Measurements from ENCODE around the gene XPC. TPM values are rescaled to one million over a fixed set of nuclear protein-coding genes. Genes with fewer than 3 reads are reported as not detected.

The XPC gene
- total RNA-seq, 2 donors from 2014 or later, result 41.1 to 53.2 TPM

DNA sequence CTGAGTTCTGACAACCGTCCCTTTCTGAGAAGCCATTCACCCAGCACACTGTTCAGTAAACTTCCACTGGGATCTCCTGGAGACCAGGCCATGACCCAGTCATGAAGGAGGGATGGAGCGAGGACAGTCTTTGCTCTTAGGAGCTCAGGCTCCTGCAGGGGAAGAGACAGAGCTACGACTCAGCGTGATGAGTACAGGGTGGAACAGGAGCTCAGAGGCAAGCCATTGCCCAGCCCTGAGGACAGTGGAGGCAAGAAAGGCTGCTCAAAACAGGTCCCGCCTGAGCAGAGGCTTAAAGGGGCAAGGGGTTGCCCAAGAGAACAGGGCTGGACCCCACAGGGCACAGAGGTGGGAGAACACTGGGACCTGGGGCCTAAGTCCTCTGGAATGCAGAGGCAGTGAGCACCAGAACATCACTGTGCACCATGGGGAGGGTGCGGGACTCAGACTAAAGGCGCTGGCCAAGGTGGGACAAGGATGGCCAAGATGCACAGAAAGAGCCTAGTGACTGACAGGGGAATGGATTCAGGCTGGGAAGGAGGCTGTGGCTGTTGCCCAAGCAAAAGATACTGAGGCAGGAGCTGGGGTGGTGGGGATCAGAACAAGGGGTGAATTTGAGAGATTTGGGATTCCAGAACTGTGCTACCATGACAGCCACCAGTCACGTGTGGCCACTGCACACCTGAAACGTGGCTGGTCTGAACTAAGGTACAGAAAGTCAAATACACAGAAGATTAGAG lies 27.7 kb downstream of the XPC start:
- Histone ChIP-seq H3K36me3 (peaks cover 0 to 6% of the 10 kb centered on the region in 2 donors), H3K9me3 (no peaks in the 10 kb centered on the region), H3K4me3 (no peak overlapping the region), H3K27ac (no peak overlapping the region), H3K27me3 (replicated peaks; ENCODE audit: insufficient read depth) (no peaks in the 10 kb centered on the region), H3K4me1 (replicated peaks) (no peaks in the 10 kb centered on the region)
- DNase-seq (ENCODE audit: low spot score), result no peak
- intact Hi-C loops (cut with DNase I), result no loop called here
- no peak for TF ChIP-seq POLR2A (IDR thresholded peaks at IDR 0.05)
- no peak for TF ChIP-seq POLR2AphosphoS5 (IDR thresholded peaks at IDR 0.05)
- TF ChIP-seq, protein P1, sequence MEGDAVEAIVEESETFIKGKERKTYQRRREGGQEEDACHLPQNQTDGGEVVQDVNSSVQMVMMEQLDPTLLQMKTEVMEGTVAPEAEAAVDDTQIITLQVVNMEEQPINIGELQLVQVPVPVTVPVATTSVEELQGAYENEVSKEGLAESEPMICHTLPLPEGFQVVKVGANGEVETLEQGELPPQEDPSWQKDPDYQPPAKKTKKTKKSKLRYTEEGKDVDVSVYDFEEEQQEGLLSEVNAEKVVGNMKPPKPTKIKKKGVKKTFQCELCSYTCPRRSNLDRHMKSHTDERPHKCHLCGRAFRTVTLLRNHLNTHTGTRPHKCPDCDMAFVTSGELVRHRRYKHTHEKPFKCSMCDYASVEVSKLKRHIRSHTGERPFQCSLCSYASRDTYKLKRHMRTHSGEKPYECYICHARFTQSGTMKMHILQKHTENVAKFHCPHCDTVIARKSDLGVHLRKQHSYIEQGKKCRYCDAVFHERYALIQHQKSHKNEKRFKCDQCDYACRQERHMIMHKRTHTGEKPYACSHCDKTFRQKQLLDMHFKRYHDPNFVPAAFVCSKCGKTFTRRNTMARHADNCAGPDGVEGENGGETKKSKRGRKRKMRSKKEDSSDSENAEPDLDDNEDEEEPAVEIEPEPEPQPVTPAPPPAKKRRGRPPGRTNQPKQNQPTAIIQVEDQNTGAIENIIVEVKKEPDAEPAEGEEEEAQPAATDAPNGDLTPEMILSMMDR (IDR thresholded peaks at IDR 0.05), result no peak
- WGBS, result 93% methylated on average over 9 of the region's 9 CpGs

DNA sequence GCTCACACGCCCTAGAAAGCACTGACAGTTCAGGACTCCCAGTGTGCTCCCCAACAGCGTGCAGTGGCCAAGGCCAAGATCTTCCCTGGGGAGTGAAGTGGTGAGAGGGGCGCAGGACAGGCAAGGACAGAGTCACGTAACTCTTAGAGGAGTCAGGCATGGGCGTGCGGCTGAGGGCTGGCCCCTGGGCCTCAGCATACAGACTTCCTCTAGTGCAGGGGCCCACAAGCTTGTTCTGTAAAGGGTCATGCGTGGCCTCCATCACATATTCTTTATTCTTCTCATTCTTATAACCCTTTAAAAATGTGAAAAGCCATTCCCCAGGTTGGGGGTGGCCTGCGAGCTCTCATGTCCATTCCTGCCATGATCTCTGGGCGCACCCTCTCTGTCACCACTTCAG lies 28.3 kb downstream of the XPC start:
- Histone ChIP-seq H3K27me3 (replicated peaks; ENCODE audit: insufficient read depth) (no peaks in the 10 kb centered on the region), H3K4me1 (replicated peaks) (no peaks in the 10 kb centered on the region), H3K27ac (no peak overlapping the region), H3K9me3 (no peaks in the 10 kb centered on the region), H3K36me3 (peaks cover 0 to 6% of the 10 kb centered on the region in 2 donors), H3K4me3 (no peak overlapping the region)
- no peak for DNase-seq (ENCODE audit: low spot score)
- WGBS, result 94% methylated on average over 9 of the region's 9 CpGs
- TF ChIP-seq, protein P1 (IDR thresholded peaks at IDR 0.05), result no peak
- TF ChIP-seq POLR2AphosphoS5 (IDR thresholded peaks at IDR 0.05) (no peak), POLR2A (IDR thresholded peaks at IDR 0.05) (no peak)
- intact Hi-C loops (cut with DNase I), result no loop called here

DNA sequence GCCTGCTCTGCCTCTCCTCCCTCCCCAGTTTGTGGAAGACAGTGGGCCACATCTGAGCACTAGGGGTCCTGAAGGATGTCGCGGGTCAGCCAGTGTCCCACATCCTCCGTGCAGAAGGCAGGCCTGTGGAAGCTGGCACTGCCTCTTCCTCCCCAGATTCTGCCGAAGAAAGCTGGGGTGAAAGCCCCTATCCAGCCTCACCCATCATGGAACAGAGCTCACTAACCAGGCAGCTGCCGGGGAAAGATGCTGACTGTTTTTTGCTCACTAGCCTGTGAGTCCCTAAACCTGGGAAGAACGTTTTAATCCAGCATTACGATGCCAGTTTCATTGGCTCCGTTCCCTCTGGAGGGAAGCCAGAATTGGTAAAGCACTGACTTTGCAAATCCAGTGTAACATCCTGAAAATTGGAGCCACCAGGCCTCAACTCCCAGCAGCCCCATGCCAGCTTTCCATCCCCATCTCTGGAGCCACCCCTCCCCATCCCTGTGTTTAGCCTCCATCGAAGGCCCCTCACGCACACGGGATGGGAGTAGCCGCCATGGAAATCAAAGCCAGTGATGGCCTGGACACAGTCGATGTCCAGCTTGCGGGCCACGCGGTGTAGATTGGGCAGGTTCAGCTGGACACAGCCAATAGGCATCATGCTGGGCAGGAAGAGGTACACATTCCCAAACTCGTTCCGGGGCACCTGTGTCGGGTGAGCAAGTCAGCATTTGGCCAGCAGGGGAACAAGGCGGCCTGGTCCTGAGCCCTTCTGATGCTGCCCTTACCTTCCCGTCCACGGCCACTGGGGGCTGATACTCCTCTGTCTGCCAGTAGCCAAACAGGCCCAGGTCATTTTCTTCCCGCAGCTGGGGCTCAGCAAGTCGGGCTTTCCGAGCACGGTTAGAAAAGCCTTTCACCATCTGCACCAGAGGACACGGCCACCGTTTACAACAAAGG lies 30.1 kb downstream of the XPC start:
- intact Hi-C loops (cut with DNase I), result no loop called here
- Histone ChIP-seq H3K36me3 (no peaks in the 10 kb centered on the region), H3K9me3 (no peaks in the 10 kb centered on the region), H3K27ac (no peak overlapping the region), H3K4me1 (replicated peaks) (no peaks in the 10 kb centered on the region), H3K27me3 (replicated peaks; ENCODE audit: insufficient read depth) (no peaks in the 10 kb centered on the region), H3K4me3 (no peak overlapping the region)
- DNase-seq (ENCODE audit: low spot score), result no peak
- WGBS, result 84% methylated on average over 28 of the region's 28 CpGs
- no peak for TF ChIP-seq POLR2AphosphoS5 (IDR thresholded peaks at IDR 0.05)
- TF ChIP-seq POLR2A (IDR thresholded peaks at IDR 0.05), result no peak
- TF ChIP-seq, protein P1 (IDR thresholded peaks at IDR 0.05), result no peak

DNA sequence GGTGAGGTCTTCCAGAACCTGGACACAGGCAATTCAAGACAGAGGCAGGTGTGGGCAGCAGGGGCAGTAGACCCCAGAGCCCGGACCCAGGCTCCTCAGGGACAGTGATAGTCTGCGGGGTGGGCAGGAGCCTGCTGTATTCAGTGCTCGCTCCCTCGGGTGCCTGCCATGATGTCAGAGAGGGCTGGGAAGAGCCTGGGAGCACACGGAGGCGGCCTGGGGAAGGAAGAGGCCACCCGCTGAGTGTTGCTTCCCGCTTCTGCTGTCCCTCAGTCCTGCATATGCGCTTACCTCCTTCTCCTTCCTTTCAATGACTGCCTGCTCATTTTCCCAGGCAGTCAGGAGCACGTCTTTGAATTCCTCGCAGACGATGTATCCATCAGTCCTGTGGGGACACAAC lies 30.8 kb downstream of the XPC start:
- H3K4me1 ChIP-seq (replicated peaks), result no peaks in the 10 kb centered on the region
- H3K27ac ChIP-seq, result no peak overlapping the region
- H3K36me3 ChIP-seq, result no peaks in the 10 kb centered on the region
- no peak for DNase-seq (ENCODE audit: low spot score)
- H3K9me3 ChIP-seq, result no peaks in the 10 kb centered on the region
- WGBS, result 87% methylated on average over 12 of the region's 12 CpGs
- intact Hi-C loops (cut with DNase I), result no loop called here
- H3K4me3 ChIP-seq, result no peak overlapping the region
- TF ChIP-seq, protein P1 (IDR thresholded peaks at IDR 0.05), result no peak
- TF ChIP-seq POLR2AphosphoS5 (IDR thresholded peaks at IDR 0.05), result no peak
- TF ChIP-seq POLR2A (IDR thresholded peaks at IDR 0.05), result no peak
- H3K27me3 ChIP-seq (replicated peaks; ENCODE audit: insufficient read depth), result no peaks in the 10 kb centered on the region
